ENCODE data around the gene FNIP2. TPM values are rescaled to one million over a fixed set of nuclear protein-coding genes. Genes with fewer than 3 reads are reported as not detected.

The FNIP2 gene
- total RNA-seq, 1 donor from 2014 or later: 44.2 TPM

GRCh38 chr4:158775091-158775651 is 6.3 kb downstream of the FNIP2 start:
- H3K4me3 ChIP-seq (ENCODE audit: low read depth, low read length): no peak overlapping the region
- no peak for DNase-seq (ENCODE audit: low read depth)
- H3K27me3 ChIP-seq (ENCODE audit: control insufficient read depth, insufficient read depth, low read length): no peaks in the 10 kb centered on the region

GRCh38 chr4:158776106-158776505 is 7.3 kb downstream of the FNIP2 start:
- no peaks in the 10 kb centered on the region for H3K36me3 ChIP-seq (ENCODE audit: control insufficient read depth, insufficient read depth, low read length)
- no peak for DNase-seq (ENCODE audit: low read depth)
- H3K4me3 ChIP-seq (ENCODE audit: low read depth, low read length): no peak overlapping the region
- no peaks in the 10 kb centered on the region for H3K27me3 ChIP-seq (ENCODE audit: control insufficient read depth, insufficient read depth, low read length)
- no peak for TF ChIP-seq CTCF (IDR thresholded peaks at IDR 0.05; ENCODE audit: insufficient read depth, low read length, poor library complexity, severe bottlenecking)

More at GRCh38 chr4:158775091-158775651, 6.3 kb downstream of the FNIP2 start:
- H3K36me3 ChIP-seq (ENCODE audit: control insufficient read depth, insufficient read depth, low read length): no peaks in the 10 kb centered on the region
- no peak for TF ChIP-seq CTCF (IDR thresholded peaks at IDR 0.05; ENCODE audit: insufficient read depth, low read length, poor library complexity, severe bottlenecking)

GRCh38 chr4:158777423-158778155 is 8.8 kb downstream of the FNIP2 start:
- TF ChIP-seq CTCF (IDR thresholded peaks at IDR 0.05; ENCODE audit: insufficient read depth, low read length, poor library complexity, severe bottlenecking): no peak
- no peak for DNase-seq (ENCODE audit: low read depth)
- Histone ChIP-seq H3K27me3 (ENCODE audit: control insufficient read depth, insufficient read depth, low read length) (no peaks in the 10 kb centered on the region), H3K4me3 (ENCODE audit: low read depth, low read length) (no peak overlapping the region), H3K36me3 (ENCODE audit: control insufficient read depth, insufficient read depth, low read length) (no peaks in the 10 kb centered on the region)

- TF ChIP-seq CTCF (IDR thresholded peaks at IDR 0.05; ENCODE audit: insufficient read depth, low read length, poor library complexity, severe bottlenecking): no peak
- no peaks in the 10 kb centered on the region for H3K36me3 ChIP-seq (ENCODE audit: control insufficient read depth, insufficient read depth, low read length)
- H3K27me3 ChIP-seq (ENCODE audit: control insufficient read depth, insufficient read depth, low read length): no peaks in the 10 kb centered on the region
- no peak for DNase-seq (ENCODE audit: low read depth)
- H3K4me3 ChIP-seq (ENCODE audit: low read depth, low read length): no peak overlapping the region
Observed at GRCh38 chr4:158778156-158778711, 9.4 kb downstream of the FNIP2 start.

- TF ChIP-seq CTCF (IDR thresholded peaks at IDR 0.05; ENCODE audit: insufficient read depth, low read length, poor library complexity, severe bottlenecking): no peak
- Histone ChIP-seq H3K27me3 (ENCODE audit: control insufficient read depth, insufficient read depth, low read length) (no peaks in the 10 kb centered on the region), H3K4me3 (ENCODE audit: low read depth, low read length) (no peak overlapping the region), H3K36me3 (ENCODE audit: control insufficient read depth, insufficient read depth, low read length) (no peaks in the 10 kb centered on the region)
- DNase-seq (ENCODE audit: low read depth): no peak
Observed at GRCh38 chr4:158778712-158779111, 9.9 kb downstream of the FNIP2 start.
